HFF-Myc (cell line): Measurements from ENCODE around the gene ATAD2B.

ENCODE experiments used
- DNase-seq: peaks from one replicate; pipeline ENCODE4 v3.0.0-alpha.2; 2011; ENCODE audit warnings: low read depth; ENCODE audit errors: extremely low read depth
- H3K4me3 ChIP-seq: replicated peaks from 2 replicates; pipeline ENCODE4 v1.5.1; 2011; ENCODE audit warnings: low read depth, mild to moderate bottlenecking, control low read depth, low read length
- CTCF ChIP-seq: IDR thresholded peaks from 2 replicates; pipeline ENCODE4 v1.5.1; 2012; ENCODE audit warnings: mild to moderate bottlenecking, low read depth, low read length, control low read depth; ENCODE audit errors: missing control alignments

The ATAD2B gene

GRCh38 chr2:23900541-23901322 lies 26.2 kb downstream of the ATAD2B start:
- peak; percentile 56 for DNase-seq
- no peak for TF ChIP-seq CTCF
- H3K4me3 ChIP-seq: no peak overlapping the region

- no peak for TF ChIP-seq CTCF
- no peak overlapping the region for H3K4me3 ChIP-seq
- no peak for DNase-seq
Observed at GRCh38 chr2:23900133-23900532, 26.8 kb downstream of the ATAD2B start.

- DNase-seq: no peak
- TF ChIP-seq CTCF: no peak
Observed at GRCh38 chr2:23871206-23871605, 55.7 kb downstream of the ATAD2B start.

GRCh38 chr2:23867449-23867848 lies 59.5 kb downstream of the ATAD2B start:
- no peak for TF ChIP-seq CTCF
- H3K4me3 ChIP-seq: no peak overlapping the region
- DNase-seq: no peak

More at GRCh38 chr2:23871206-23871605, 55.7 kb downstream of the ATAD2B start:
- no peak overlapping the region for H3K4me3 ChIP-seq

- no peak for DNase-seq
- TF ChIP-seq CTCF: no peak
Observed at GRCh38 chr2:23862716-23863426, 64.1 kb downstream of the ATAD2B start.

GRCh38 chr2:23861952-23862351 lies 65.0 kb downstream of the ATAD2B start:
- no peak overlapping the region for H3K4me3 ChIP-seq
- no peak for DNase-seq
- TF ChIP-seq CTCF: no peak

More at GRCh38 chr2:23862716-23863426, 64.1 kb downstream of the ATAD2B start:
- no peak overlapping the region for H3K4me3 ChIP-seq

- no peak for DNase-seq
- no peak overlapping the region for H3K4me3 ChIP-seq
- TF ChIP-seq CTCF: no peak
Observed at GRCh38 chr2:23859983-23860382, 66.9 kb downstream of the ATAD2B start.
